Prostate gland (tissue), 2 donors: ENCODE measurements around the gene ARL6. TPM values are rescaled to one million over a fixed set of nuclear protein-coding genes. Genes with fewer than 3 reads are reported as not detected.

Source experiments
- DNase-seq: peaks from one replicate; pipeline ENCODE4 v3.0.0-alpha.2; 2019; ENCODE audit warnings: low spot score
- H3K27ac ChIP-seq, 2 donors: fragments of 200-600 bp; sonication (generic); 2 replicates each; pipeline ENCODE4 v1.5.1; 2017 to 2019
- H3K27me3 ChIP-seq: fragments of 200-600 bp; sonication (generic); replicated peaks from 2 replicates; pipeline ENCODE4 v1.5.1; 2019; ENCODE audit not compliant: insufficient read depth
- H3K36me3 ChIP-seq, 2 donors: fragments of 200-600 bp; sonication (generic); 1 replicate in 1 of 2; 2 replicates in 1 of 2; pipeline versions ENCODE4 v1.5.1 to v1.8.1; 2017 to 2019
- H3K4me1 ChIP-seq: fragments of 200-600 bp; sonication (generic); replicated peaks from 2 replicates; pipeline ENCODE4 v1.5.1; 2019
- H3K4me3 ChIP-seq, 2 donors: fragments of 200-600 bp; sonication (generic); 2 replicates each; pipeline ENCODE4 v1.5.1; 2017 to 2019
- H3K9me3 ChIP-seq: fragments of 200-600 bp; sonication (generic); 2 replicates; pipeline ENCODE4 v1.5.1; 2017
- POLR2A ChIP-seq: fragments of 450-650 bp; IDR thresholded peaks from one replicate; pipeline ENCODE4 v1.6.1; 2016; ENCODE audit warnings: antibody characterized with exemption, mild to moderate bottlenecking
- POLR2AphosphoS5 ChIP-seq: sonication (generic); formaldehyde crosslinking; IDR thresholded peaks from one replicate; pipeline ENCODE4 v1.6.1; 2017; ENCODE audit warnings: antibody characterized with exemption
- WGBS: methylation state at CpG from one replicate; pipeline ENCODE4 v1.1.5; 2018; 5-methylcytosine and 5-hydroxymethylcytosine counted together
- intact Hi-C: fragments of 100-400 bp; cut with DNase I; formaldehyde crosslinking; loops from one replicate; pipeline ENCODE4 v1.14.2; 2022
- total RNA-seq, 2 donors: library from RNA; depleted of rRNA; stranded (reverse); fragments of >200 nt; gene quantifications; one replicate each; pipeline ENCODE4 v1.1.0, GENCODE V29; 2016
- TF ChIP-seq, protein P1 (sequence below), 4 experiments: fragments of 200-600 bp in 2 of 4; fragments of 450-650 bp in 2 of 4; sonication (generic) in 2 of 4; IDR thresholded peaks; 1 replicate in 3 of 4; 2 replicates in 1 of 4; pipeline ENCODE4 v1.5.1; 2016 to 2019; ENCODE audit warnings: antibody characterized with exemption in 4 of 4, mild to moderate bottlenecking in 2 of 4, moderate library complexity in 2 of 4

ARL6 gene
- total RNA-seq, 2 donors from 2014 or later, result 4.9 to 7.6 TPM

DNA sequence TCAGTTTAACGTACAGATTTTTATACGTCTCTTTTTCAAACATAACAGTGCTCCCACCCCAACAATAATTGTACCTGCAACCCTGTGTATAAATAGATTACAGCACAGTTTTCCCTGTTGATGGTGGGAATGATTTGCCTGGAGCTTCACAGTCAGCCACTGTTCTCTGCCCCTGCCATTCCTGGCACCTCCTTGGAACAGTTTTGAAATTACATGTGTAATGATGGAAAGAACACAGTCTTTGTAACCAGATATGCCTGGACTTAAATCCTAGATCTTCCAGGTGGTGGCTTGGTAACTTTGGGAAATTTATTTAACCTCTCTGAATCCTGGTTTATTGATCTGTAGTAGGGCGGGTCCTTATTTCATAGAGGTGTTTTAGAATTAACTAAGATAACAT, 84.2 kb downstream of the ARL6 start:
- Histone ChIP-seq H3K27me3 (no peaks in the 10 kb centered on the region), H3K9me3 (no peaks in the 10 kb centered on the region), H3K4me3 (no peak overlapping the region), H3K27ac (no peak overlapping the region), H3K4me1 (no peaks in the 10 kb centered on the region), H3K36me3 (no peaks in the 10 kb centered on the region)
- TF ChIP-seq POLR2A (no peak), POLR2AphosphoS5 (no peak)
- TF ChIP-seq, protein P1, sequence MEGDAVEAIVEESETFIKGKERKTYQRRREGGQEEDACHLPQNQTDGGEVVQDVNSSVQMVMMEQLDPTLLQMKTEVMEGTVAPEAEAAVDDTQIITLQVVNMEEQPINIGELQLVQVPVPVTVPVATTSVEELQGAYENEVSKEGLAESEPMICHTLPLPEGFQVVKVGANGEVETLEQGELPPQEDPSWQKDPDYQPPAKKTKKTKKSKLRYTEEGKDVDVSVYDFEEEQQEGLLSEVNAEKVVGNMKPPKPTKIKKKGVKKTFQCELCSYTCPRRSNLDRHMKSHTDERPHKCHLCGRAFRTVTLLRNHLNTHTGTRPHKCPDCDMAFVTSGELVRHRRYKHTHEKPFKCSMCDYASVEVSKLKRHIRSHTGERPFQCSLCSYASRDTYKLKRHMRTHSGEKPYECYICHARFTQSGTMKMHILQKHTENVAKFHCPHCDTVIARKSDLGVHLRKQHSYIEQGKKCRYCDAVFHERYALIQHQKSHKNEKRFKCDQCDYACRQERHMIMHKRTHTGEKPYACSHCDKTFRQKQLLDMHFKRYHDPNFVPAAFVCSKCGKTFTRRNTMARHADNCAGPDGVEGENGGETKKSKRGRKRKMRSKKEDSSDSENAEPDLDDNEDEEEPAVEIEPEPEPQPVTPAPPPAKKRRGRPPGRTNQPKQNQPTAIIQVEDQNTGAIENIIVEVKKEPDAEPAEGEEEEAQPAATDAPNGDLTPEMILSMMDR (IDR thresholded peaks at IDR 0.05), result no peak
- WGBS, result 74% methylated on average over 3 of the region's 3 CpGs
- no peak for DNase-seq
- intact Hi-C loops, result no loop called here

Other genes starting within 250 kb of the ARL6 start
- 10 to 100 TPM; 22.0 to 23.5 TPM for gene CRYBG3, start 57.3 kb downstream of the ARL6 start, total RNA-seq
- 10 to 100 TPM; 18.1 to 20.2 TPM for gene RIOX2, start 207.7 kb downstream of the ARL6 start, total RNA-seq